A549 (cell line): ENCODE data around the gene KCTD15.

Source experiments
- CHD2 ChIP-seq: fragments of 150-350 bp; IDR thresholded peaks from 2 replicates; pipeline ENCODE4 v1.6.1; 2014; ENCODE audit warnings: low read length; ENCODE audit not compliant: partially characterized antibody
- CTCF ChIP-seq: fragments of >200 bp; sonication (Bioruptor Twin); formaldehyde crosslinking; IDR thresholded peaks from 3 replicates; pipeline ENCODE4 v1.5.1; 2016
- E2F6 ChIP-seq: IDR thresholded peaks from 2 replicates; pipeline ENCODE4 v1.6.1; 2012; ENCODE audit warnings: low read depth, borderline replicate concordance
- MAFK ChIP-seq: fragments of 450-650 bp; IDR thresholded peaks from 2 replicates; pipeline ENCODE4 v1.6.1; 2014; ENCODE audit not compliant: partially characterized antibody
- POLR2A ChIP-seq: IDR thresholded peaks from 2 replicates; pipeline ENCODE4 v1.6.1; 2012; ENCODE audit warnings: mild to moderate bottlenecking, low read length

GRCh38 chr19:33801411-33801810 is 4.7 kb downstream of the KCTD15 start:
- TF ChIP-seq CHD2, result no peak
- no peak for TF ChIP-seq CTCF
- no peak for TF ChIP-seq E2F6
- TF ChIP-seq POLR2A, result no peak
- no peak for TF ChIP-seq MAFK
